Pons (tissue), 1 donor: ENCODE measurements around the gene TEKT5.
"Not testable (repeated sequence)": the region's sequence is repeated elsewhere in the genome, so short reads cannot be mapped to it uniquely, and the experiment has no call there.

ENCODE experiments used
- DNase-seq: peaks from one replicate; pipeline ENCODE4 v3.0.0-alpha.2; 2016; ENCODE audit warnings: low spot score

Gene TEKT5

GRCh38 chr16:10633429-10633828 lies 61.3 kb downstream of the TEKT5 start:
- not testable (repeated sequence) for DNase-seq

- DNase-seq = no peak
Observed at GRCh38 chr16:10631886-10632285, 62.8 kb downstream of the TEKT5 start.

- DNase-seq = no peak
Observed at GRCh38 chr16:10629592-10629963, 65.2 kb downstream of the TEKT5 start.

- no peak for DNase-seq
Observed at GRCh38 chr16:10625595-10626357, 69.0 kb downstream of the TEKT5 start.

GRCh38 chr16:10624527-10624926 lies 70.2 kb downstream of the TEKT5 start:
- DNase-seq = no peak

GRCh38 chr16:10623059-10623458 lies 71.7 kb downstream of the TEKT5 start:
- DNase-seq = no peak

GRCh38 chr16:10622036-10622921 lies 72.5 kb downstream of the TEKT5 start:
- no peak for DNase-seq

- DNase-seq = not testable (repeated sequence)
Observed at GRCh38 chr16:10621216-10621949, 73.3 kb downstream of the TEKT5 start.

GRCh38 chr16:10620120-10620519 lies 74.6 kb downstream of the TEKT5 start:
- DNase-seq = no peak

- DNase-seq = no peak
Observed at GRCh38 chr16:10619271-10619849, 75.4 kb downstream of the TEKT5 start.

GRCh38 chr16:10618710-10619209 lies 76.0 kb downstream of the TEKT5 start:
- no peak for DNase-seq

GRCh38 chr16:10617662-10618420 lies 76.9 kb downstream of the TEKT5 start:
- no peak for DNase-seq

GRCh38 chr16:10616756-10617640 lies 77.7 kb downstream of the TEKT5 start:
- DNase-seq = peak; percentile 11

- DNase-seq = no peak
Observed at GRCh38 chr16:10616419-10616755, 78.3 kb downstream of the TEKT5 start.

- no peak for DNase-seq
Observed at GRCh38 chr16:10614685-10615084, 80.0 kb downstream of the TEKT5 start.

GRCh38 chr16:10613785-10614485 lies 80.8 kb downstream of the TEKT5 start:
- no peak for DNase-seq

- no peak for DNase-seq
Observed at GRCh38 chr16:10612649-10613179, 82.0 kb downstream of the TEKT5 start.

GRCh38 chr16:10611825-10612342 lies 82.8 kb downstream of the TEKT5 start:
- DNase-seq = no peak
